Common myeloid progenitor, CD34-positive (primary cell): ENCODE data around the gene PDE1A.

ENCODE experiments used
- CTCF ChIA-PET: fragments of 350-600 bp; sonication (Branson Sonifier 250); formaldehyde crosslinking; loops from one replicate; lab custom pipeline; 2021; ENCODE audit warnings: antibody characterized with exemption; lab: Charles Lee
- POLR2A ChIA-PET: fragments of 350-600 bp; sonication (Branson Sonifier 250); formaldehyde crosslinking; loops from one replicate; lab custom pipeline; 2021; ENCODE audit warnings: antibody characterized with exemption; lab: Charles Lee
- DNase-seq, 3 donors: peaks; one replicate each; pipeline versions ENCODE4 v3.0.0 to v3.0.0-alpha.2; 2013
- H3K27ac ChIP-seq, 2 experiments: 1 replicate in 1 of 2; 2 replicates in 1 of 2; pipeline ENCODE4 v1.7.0; 2013; ENCODE audit warnings: inconsistent platforms in 2 of 2, low read length in 2 of 2, mild to moderate bottlenecking in 2 of 2, low read depth in 1 of 2, moderate library complexity in 1 of 2; ENCODE audit not compliant: severe bottlenecking in 2 of 2, insufficient read depth in 1 of 2, poor library complexity in 1 of 2
- H3K27me3 ChIP-seq, 5 experiments: replicated peaks in 2 of 5; 1 replicate in 3 of 5; 2 replicates in 2 of 5; pipeline versions ENCODE4 v1.6.1 to v1.7.0; 2013; ENCODE audit warnings: low read length in 4 of 5, mild to moderate bottlenecking in 2 of 5, moderate library complexity in 2 of 5, inconsistent platforms in 1 of 5; ENCODE audit not compliant: insufficient read depth in 5 of 5, control insufficient read depth in 4 of 5
- H3K36me3 ChIP-seq, 4 experiments: 1 replicate in 2 of 4; 2 replicates in 2 of 4; pipeline versions ENCODE4 v1.6.1 to v1.7.0; 2013; ENCODE audit warnings: low read length in 3 of 4, control low read depth in 1 of 4, mild to moderate bottlenecking in 1 of 4; ENCODE audit not compliant: control insufficient read depth in 4 of 4, insufficient read depth in 4 of 4
- H3K4me1 ChIP-seq, 4 experiments: 1 replicate in 3 of 4; 2 replicates in 1 of 4; pipeline versions ENCODE4 v1.6.1 to v1.7.1; 2013; ENCODE audit warnings: low read length in 3 of 4, mild to moderate bottlenecking in 3 of 4, control low read depth in 1 of 4, inconsistent platforms in 1 of 4, moderate library complexity in 1 of 4; ENCODE audit not compliant: control insufficient read depth in 4 of 4, insufficient read depth in 4 of 4; ENCODE audit errors: control extremely low read depth in 1 of 4
- H3K4me3 ChIP-seq, 7 experiments: 1 replicate in 4 of 7; 2 replicates in 3 of 7; pipeline versions ENCODE4 v1.5.1 to v1.7.0; 2013; ENCODE audit warnings: mild to moderate bottlenecking in 7 of 7, low read length in 6 of 7, moderate library complexity in 6 of 7, inconsistent platforms in 2 of 7, low read depth in 2 of 7, control low read depth in 1 of 7; ENCODE audit not compliant: insufficient read depth in 4 of 7, control insufficient read depth in 1 of 7; ENCODE audit errors: extremely low read depth in 1 of 7
- H3K9me3 ChIP-seq, 5 experiments: 1 replicate in 4 of 5; 2 replicates in 1 of 5; pipeline versions ENCODE4 v1.6.1 to v1.7.1; 2013; ENCODE audit warnings: low read length in 4 of 5, mild to moderate bottlenecking in 2 of 5, inconsistent platforms in 1 of 5, low read depth in 1 of 5, moderate library complexity in 1 of 5; ENCODE audit not compliant: control insufficient read depth in 4 of 5, insufficient read depth in 2 of 5; ENCODE audit errors: control extremely low read depth in 1 of 5
- WGBS: methylation state at CpG from one replicate; pipeline ENCODE4 v1.1.5; 2013; ENCODE audit not compliant: insufficient coverage; 5-methylcytosine and 5-hydroxymethylcytosine counted together

PDE1A gene

GRCh38 chr2:182415771-182416170, 11.1 kb downstream of the PDE1A start:
- Histone ChIP-seq H3K36me3 (no peaks in the 10 kb centered on the region), H3K9me3 (no peaks in the 10 kb centered on the region), H3K4me1 (no peaks in the 10 kb centered on the region), H3K27me3 (peaks cover 0 to 4% (median 0%) of the 10 kb centered on the region in 5 experiments), H3K27ac (no peak overlapping the region), H3K4me3 (no peak overlapping the region)
- ChIA-PET POLR2A (no interaction called here), CTCF (no interaction called here)
- 100% methylated on average over 1 of the region's 1 CpG for WGBS
- DNase-seq, result no peak

GRCh38 chr2:182412858-182413257, 14.0 kb downstream of the PDE1A start:
- peaks cover 0 to 4% (median 0%) of the 10 kb centered on the region in 5 experiments for H3K27me3 ChIP-seq
- CTCF ChIA-PET, result no interaction called here
- no peaks in the 10 kb centered on the region for H3K4me1 ChIP-seq
- H3K36me3 ChIP-seq, result no peaks in the 10 kb centered on the region
- H3K27ac ChIP-seq, result no peak overlapping the region
- H3K4me3 ChIP-seq, result no peak overlapping the region
- H3K9me3 ChIP-seq, result no peaks in the 10 kb centered on the region
- POLR2A ChIA-PET, result no interaction called here
- WGBS, result 90% methylated on average over 3 of the region's 3 CpGs
- no peak for DNase-seq

- H3K9me3 ChIP-seq, result no peaks in the 10 kb centered on the region
- no peaks in the 10 kb centered on the region for H3K27me3 ChIP-seq
- POLR2A ChIA-PET, result no interaction called here
- H3K27ac ChIP-seq, result no peak overlapping the region
- no peak overlapping the region for H3K4me3 ChIP-seq
- CTCF ChIA-PET, result no interaction called here
- no peaks in the 10 kb centered on the region for H3K36me3 ChIP-seq
- no peaks in the 10 kb centered on the region for H3K4me1 ChIP-seq
- no CpG with 5 or more reads among the region's 2 CpGs for WGBS
- no peak for DNase-seq
Observed at GRCh38 chr2:182410120-182410519, 16.7 kb downstream of the PDE1A start.

- Histone ChIP-seq H3K27ac (no peak overlapping the region), H3K4me3 (no peak overlapping the region), H3K9me3 (no peaks in the 10 kb centered on the region), H3K27me3 (no peaks in the 10 kb centered on the region), H3K4me1 (no peaks in the 10 kb centered on the region), H3K36me3 (no peaks in the 10 kb centered on the region)
- 88% methylated on average over 1 of the region's 1 CpG for WGBS
- ChIA-PET CTCF (no interaction called here), POLR2A (interaction anchor here (0.6 kb wide), 1 partner anchor 29 kb away, joined by 5 read pairs; no protein-coding TSS in a partner anchor)
- DNase-seq, result no peak
Observed at GRCh38 chr2:182406221-182406620, 20.6 kb downstream of the PDE1A start.

GRCh38 chr2:182404975-182405561, 21.8 kb downstream of the PDE1A start:
- Histone ChIP-seq H3K27ac (no peak overlapping the region), H3K27me3 (no peaks in the 10 kb centered on the region), H3K9me3 (no peaks in the 10 kb centered on the region), H3K4me1 (no peaks in the 10 kb centered on the region), H3K36me3 (no peaks in the 10 kb centered on the region), H3K4me3 (no peak overlapping the region)
- CTCF ChIA-PET, result no interaction called here
- no peak for DNase-seq
- WGBS, result no CpG with 5 or more reads among the region's 2 CpGs
- POLR2A ChIA-PET, result no interaction called here

GRCh38 chr2:182404092-182404491, 22.7 kb downstream of the PDE1A start:
- H3K9me3 ChIP-seq, result no peaks in the 10 kb centered on the region
- H3K4me1 ChIP-seq, result no peaks in the 10 kb centered on the region
- no peaks in the 10 kb centered on the region for H3K36me3 ChIP-seq
- H3K27ac ChIP-seq, result no peak overlapping the region
- 100% methylated on average over 1 of the region's 2 CpGs for WGBS
- H3K27me3 ChIP-seq, result no peaks in the 10 kb centered on the region
- CTCF ChIA-PET, result no interaction called here
- DNase-seq, result no peak
- H3K4me3 ChIP-seq, result no peak overlapping the region
- POLR2A ChIA-PET, result no interaction called here

GRCh38 chr2:182393270-182393760, 33.5 kb downstream of the PDE1A start:
- CTCF ChIA-PET, result no interaction called here
- DNase-seq, result no peak
- Histone ChIP-seq H3K27me3 (no peaks in the 10 kb centered on the region), H3K4me3 (no peak overlapping the region), H3K36me3 (no peaks in the 10 kb centered on the region), H3K4me1 (no peaks in the 10 kb centered on the region), H3K27ac (no peak overlapping the region), H3K9me3 (no peaks in the 10 kb centered on the region)
- POLR2A ChIA-PET, result no interaction called here
- no CpG with 5 or more reads among the region's 1 CpG for WGBS
